Measurements from ENCODE around the gene LEMD1.

- TF ChIP-seq CTCF (IDR thresholded peaks at IDR 0.05) (no peak), POLR2A (IDR thresholded peaks at IDR 0.05) (no peak), POLR2AphosphoS5 (IDR thresholded peaks at IDR 0.05) (no peak)
Observed at GRCh38 chr1:205392650-205393049, 29.2 kb downstream of the LEMD1 start.

Measured in prostate gland (tissue), 2 donors.